ENCODE results near the gene LRRK2.
"Not testable (repeated sequence)": the region's sequence is repeated elsewhere in the genome, so short reads cannot be mapped to it uniquely, and the experiment has no call there.

The LRRK2 gene

GRCh38 chr12:40224439-40225291 is at the start of gene LRRK2:
LRRK2 (plus strand) TSS chr12:40224997; CDS start chr12:40225132, 135 bp downstream.
- DNase-seq: peak in 1 of 2 experiments; percentile 59

GRCh38 chr12:40175045-40175444 is 49.8 kb upstream of the LRRK2 start:
- DNase-seq: no peak

GRCh38 chr12:40175489-40175888 is 49.3 kb upstream of the LRRK2 start:
- DNase-seq: no peak

GRCh38 chr12:40178701-40179100 is 46.1 kb upstream of the LRRK2 start:
- DNase-seq: no peak

GRCh38 chr12:40181490-40181889 is 43.3 kb upstream of the LRRK2 start:
- no peak for DNase-seq

GRCh38 chr12:40183715-40184114 is 41.1 kb upstream of the LRRK2 start:
- no peak for DNase-seq

- no peak for DNase-seq
Observed at GRCh38 chr12:40184493-40185302, 40.1 kb upstream of the LRRK2 start.

DNA sequence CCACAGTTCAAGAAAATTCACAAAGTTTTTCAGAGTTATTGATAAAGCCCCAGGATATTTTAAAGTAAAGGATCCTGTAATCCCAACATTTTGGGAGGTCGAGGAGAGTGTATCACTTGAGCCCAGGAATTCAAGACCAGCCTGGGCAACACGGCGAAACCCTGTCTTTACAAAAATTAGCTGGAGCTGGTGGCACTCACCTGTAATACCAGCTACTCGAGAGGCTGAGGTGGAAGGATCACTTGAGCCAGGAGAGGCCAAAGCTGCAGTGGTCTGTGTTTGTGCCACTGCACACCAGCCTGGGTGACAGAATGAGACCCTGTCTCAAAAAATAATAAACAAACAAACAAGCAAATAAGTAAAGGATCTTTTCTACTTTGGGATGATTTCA is 39.5 kb upstream of the LRRK2 start:
- no peak for DNase-seq

- no peak for DNase-seq
Observed at GRCh38 chr12:40188558-40189320, 36.1 kb upstream of the LRRK2 start.

DNA sequence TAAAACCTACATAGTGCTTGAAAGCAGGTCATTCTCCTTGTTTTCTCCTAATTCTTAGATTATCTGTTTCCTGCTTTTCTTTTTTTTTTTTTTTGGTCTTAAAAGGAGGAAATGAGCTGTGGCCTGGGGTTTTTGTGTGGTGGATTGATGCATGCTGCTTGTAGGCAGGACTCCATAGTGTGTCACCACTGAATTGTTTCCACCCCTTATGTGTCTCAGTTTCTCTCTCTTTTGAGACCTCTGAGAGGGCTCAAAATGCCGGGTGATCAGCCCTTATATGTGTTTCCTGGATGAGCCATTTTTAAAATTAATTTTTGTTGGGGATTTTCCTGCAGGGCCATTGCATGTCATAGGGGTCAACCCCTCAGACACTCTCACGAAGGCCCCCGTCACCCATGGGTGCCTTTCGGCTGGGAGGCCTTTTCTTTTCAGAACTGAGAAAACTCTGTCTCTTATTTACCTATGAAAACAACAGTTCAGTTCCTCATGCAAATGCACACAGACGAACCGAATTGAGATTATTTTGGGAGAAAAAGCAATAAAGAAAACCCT is 32.0 kb upstream of the LRRK2 start:
- peak; percentile 8 to 52 for DNase-seq

DNA sequence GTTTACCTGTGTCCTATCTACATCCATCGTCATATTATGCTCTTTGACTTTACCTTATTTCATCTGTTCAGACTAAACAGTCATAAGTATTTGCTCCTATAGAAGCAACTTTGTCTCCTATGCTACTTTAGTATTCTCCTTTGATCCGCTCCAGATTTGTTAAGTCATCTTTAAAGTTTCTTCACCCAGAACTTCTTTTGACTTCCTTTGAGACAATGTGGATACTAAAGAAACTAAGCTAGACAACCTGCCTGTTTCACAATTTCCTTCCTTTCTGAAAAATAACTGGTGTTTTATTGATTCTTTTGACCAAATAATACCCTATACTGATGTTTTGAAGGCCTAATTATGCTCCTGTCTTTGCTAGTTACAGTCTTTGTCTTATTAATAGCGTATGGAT is 30.0 kb upstream of the LRRK2 start:
- DNase-seq: no peak

GRCh38 chr12:40197590-40197989 is 27.2 kb upstream of the LRRK2 start:
- no peak for DNase-seq

GRCh38 chr12:40198601-40199000 is 26.2 kb upstream of the LRRK2 start:
- no peak for DNase-seq

DNA sequence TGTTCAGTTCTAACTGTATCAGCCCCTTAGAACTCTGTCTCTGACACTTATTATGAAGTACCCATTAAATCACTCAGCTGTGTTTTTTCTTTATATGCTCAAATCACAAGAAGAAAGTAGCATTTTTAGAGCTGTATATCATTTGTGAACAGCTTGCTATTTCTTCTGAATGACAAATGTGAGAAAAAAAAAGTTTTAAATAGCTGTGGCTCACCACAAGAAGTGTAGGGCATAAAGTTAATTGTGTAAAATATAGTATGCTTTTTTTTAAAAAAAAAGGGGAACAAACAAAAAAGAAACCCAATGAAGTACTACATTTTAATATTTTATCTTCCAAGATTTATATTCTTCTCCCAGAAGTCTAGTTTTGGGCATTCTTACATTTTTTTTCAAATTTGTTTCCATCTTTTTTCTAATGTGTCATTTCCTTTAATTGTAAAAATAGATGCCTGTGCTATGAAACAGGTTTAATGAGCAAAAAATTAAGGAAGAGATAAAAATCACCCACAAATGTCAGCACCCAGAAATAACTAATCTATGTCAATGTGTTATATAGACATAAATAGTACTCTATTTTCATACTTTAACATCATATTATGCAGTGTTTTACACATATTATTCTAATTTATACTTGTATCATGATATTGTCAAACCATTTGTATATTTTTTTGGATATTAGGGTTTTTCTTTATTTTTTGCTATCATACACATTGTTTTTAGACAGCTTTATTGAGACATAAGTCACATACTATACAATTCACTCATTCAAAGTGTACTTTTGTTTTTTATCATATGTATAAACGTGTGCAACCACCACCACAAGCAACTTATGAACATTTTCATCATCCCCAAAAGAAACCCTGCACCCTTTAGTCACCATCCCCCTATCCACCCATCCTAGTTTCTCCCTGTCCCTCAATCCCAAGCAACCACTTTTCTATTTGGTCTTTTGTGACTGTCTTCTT is 22.4 kb upstream of the LRRK2 start:
- no peak for DNase-seq

DNA sequence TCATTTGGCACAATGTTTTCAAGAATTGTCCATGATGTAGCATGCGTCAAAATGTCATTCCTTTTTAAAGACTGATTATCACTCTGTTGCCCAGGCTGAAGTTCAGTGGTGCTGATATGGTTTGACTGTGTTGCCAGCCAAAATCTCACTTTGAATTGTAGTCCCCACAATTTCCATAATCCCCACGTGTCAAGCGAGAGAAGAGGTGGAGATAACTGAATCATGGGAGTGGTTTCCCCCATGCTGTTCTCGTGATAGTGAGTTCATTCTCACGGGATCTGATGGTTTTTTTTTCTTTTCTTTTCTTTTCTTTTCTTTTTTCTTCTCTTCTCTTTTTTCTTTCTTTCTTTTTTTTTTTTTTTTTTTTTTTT is 21.8 kb upstream of the LRRK2 start:
- no peak for DNase-seq

DNA sequence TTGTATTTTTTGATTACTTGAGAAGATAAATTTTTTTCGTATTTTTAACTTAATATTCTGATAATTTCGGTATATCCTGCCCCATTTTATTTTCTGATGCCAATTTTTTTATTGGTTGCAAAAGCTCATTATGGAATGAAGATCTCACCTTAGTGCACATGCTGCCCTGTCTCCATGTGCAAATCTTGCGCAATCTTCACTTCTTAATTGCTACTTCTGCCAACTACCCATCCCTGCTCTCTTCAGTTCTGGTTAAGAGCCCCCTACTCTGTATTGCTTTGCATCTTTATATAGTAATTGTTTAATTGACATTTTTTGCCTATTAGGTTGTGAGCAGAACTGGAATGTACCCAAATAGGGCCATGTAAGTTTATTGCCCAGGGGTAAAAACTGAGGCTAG is 20.5 kb upstream of the LRRK2 start:
- no peak for DNase-seq

DNA sequence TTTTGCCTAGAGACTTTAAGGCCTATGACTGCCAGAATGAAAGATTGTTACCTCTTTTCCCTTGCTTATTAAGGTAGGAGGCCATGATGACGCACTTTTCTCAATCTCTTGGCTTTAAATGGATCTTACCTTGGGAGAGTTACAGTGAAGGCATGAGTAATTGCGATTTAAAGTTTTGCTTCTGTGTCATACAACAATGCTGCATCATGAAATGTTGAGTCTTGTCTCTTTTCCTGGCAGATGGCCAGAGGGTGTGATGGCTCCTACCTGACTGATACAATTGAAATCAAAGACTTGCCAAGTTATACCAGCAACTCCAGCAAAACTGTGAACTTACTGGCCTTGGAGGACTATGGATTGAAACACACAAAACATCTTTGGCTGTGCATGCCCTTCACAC is 17.2 kb upstream of the LRRK2 start:
- no peak for DNase-seq

DNA sequence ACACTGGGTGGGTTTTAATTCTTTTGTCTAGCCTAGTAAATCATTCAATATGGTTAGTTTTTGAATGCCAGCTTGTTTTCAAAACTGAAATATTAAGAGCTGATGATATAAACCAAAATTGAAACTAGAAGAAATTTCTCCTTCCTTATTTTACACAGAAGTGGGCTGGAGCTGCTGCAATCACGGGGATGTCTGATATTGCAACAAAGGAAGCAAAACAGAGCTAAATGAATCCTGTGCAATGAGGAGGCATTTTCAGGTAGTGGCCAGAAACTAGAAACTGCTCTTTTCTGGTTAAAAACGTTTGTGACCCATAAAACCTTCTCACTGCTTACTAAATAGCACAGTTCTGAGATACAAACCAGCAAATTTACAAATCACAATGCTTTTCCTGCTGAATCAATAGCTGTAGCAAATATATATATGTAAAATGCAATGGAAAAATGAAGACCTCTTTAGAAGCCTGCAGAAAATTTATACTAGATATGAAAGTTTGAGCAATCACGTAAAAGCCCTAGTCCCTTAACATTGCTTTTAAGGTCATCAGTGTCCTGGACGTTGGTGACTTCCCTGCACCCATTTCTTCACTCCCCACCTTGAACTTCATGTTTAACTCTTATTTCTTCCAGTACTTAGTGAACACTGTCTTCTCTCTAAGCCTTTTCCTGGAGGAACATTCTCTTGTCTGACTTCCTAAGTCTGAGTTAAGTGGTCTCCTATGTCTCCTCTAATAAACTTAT is 15.9 kb upstream of the LRRK2 start:
- DNase-seq: no peak

DNA sequence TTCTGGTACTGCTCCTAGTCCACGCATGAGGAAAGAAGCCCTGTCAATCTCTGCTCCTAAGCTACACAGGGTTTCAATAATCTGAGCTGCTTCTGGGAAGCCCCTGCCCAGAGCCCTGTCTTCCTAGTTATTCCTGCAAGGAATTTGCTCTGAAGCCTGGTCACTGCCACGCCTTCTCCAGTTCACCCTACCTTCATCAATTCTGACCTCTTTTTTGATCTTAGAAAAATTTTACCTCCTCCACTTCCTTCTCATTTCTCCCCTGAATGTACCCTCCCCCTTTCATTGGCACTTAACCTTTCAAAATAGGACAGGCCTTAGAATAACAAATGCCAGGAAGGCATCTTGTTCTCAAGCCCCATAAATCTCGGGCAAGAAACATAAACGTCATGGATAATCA is 14.9 kb upstream of the LRRK2 start:
- DNase-seq: no peak

- not testable (repeated sequence) for DNase-seq
Observed at GRCh38 chr12:40211186-40211585, 13.6 kb upstream of the LRRK2 start.

- DNase-seq: no peak
Observed at GRCh38 chr12:40212566-40212965, 12.2 kb upstream of the LRRK2 start.
